Keratinocyte (primary cell): ENCODE results near the gene MAPT.

ENCODE experiments used
- EZH2 ChIP-seq: IDR thresholded peaks from one replicate; pipeline ENCODE4 v1.6.1; 2012; ENCODE audit warnings: inconsistent platforms, mild to moderate bottlenecking, low read length, moderate library complexity
- TF ChIP-seq, protein P1 (sequence below), 3 experiments: IDR thresholded peaks in 1 of 3; conservative IDR thresholded peaks in 1 of 3; optimal IDR thresholded peaks in 1 of 3; 2 replicates in 2 of 3; 3 replicates in 1 of 3; pipeline versions ENCODE3 to v1.5.1; 2011; ENCODE audit warnings: low read length in 3 of 3, mild to moderate bottlenecking in 3 of 3, moderate library complexity in 2 of 3, control low read depth in 1 of 3, inconsistent platforms in 1 of 3; ENCODE audit not compliant: insufficient read depth in 2 of 3; ENCODE audit errors: extremely low read depth in 1 of 3

DNA sequence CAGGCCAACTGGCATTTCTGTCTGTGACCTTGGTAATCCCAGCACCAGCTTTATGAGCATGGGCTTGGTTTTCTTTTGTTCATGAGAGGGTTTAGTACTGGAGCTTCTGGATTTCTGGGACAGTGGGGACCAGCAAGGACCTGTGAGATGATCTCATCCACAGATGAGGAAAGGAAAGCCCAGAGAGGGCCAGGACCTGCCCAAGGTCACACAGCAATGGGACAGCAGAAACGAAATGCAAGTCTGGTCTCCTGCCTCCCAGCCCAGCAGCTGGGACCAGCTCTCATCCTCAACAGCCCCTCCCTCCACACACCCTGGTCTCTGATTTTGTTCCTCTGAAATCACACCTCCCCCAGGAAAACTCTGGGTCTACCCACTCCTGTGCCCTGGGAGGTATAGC lies 42.5 kb upstream of the MAPT start:
- TF ChIP-seq, protein P1, sequence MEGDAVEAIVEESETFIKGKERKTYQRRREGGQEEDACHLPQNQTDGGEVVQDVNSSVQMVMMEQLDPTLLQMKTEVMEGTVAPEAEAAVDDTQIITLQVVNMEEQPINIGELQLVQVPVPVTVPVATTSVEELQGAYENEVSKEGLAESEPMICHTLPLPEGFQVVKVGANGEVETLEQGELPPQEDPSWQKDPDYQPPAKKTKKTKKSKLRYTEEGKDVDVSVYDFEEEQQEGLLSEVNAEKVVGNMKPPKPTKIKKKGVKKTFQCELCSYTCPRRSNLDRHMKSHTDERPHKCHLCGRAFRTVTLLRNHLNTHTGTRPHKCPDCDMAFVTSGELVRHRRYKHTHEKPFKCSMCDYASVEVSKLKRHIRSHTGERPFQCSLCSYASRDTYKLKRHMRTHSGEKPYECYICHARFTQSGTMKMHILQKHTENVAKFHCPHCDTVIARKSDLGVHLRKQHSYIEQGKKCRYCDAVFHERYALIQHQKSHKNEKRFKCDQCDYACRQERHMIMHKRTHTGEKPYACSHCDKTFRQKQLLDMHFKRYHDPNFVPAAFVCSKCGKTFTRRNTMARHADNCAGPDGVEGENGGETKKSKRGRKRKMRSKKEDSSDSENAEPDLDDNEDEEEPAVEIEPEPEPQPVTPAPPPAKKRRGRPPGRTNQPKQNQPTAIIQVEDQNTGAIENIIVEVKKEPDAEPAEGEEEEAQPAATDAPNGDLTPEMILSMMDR (optimal IDR thresholded peaks at IDR 0.05 in 1 of 3, IDR thresholded peaks at IDR 0.05 in 1 of 3, conservative IDR thresholded peaks at IDR 0.05 in 1 of 3; ENCODE audit: extremely low read depth in 1 of 3, insufficient read depth in 2 of 3, low read length in 3 of 3) = no peak
- TF ChIP-seq EZH2 = no peak
